ENCODE data around the gene LHFPL6.

GRCh38 chr13:39345982-39346381 is 257.0 kb downstream of the LHFPL6 start:
- TF ChIP-seq CTCF (IDR thresholded peaks at IDR 0.05) (no peak), POLR2A (IDR thresholded peaks at IDR 0.05) (no peak)

Data from Peyer's patch (tissue), 4 donors.